K562 (cell line): Measurements from ENCODE around the gene SLC9A3. TPM values are rescaled to one million over a fixed set of nuclear protein-coding genes. Genes with fewer than 3 reads are reported as not detected.

Experiments
- ATAC-seq: fragments of 200-7000 bp; cut with Tn5 transposase; 3 replicates; pipeline ENCODE4 v1.9.1; 2020; ENCODE audit warnings: moderate library complexity
- BruUV-seq: library from RNA; stranded (reverse); fragments of 400-500 nt; replicated peaks from 2 replicates; lab custom pipeline; 2021; lab: Mats Ljungman, UMichigan
- CTCF ChIA-PET: fragments of 300-600 bp; formaldehyde crosslinking; extraction: SDS; loops from one replicate; lab custom pipeline; 2021; ENCODE audit warnings: low intra/inter-chr PET ratio; lab: Yijun Ruan, JAX
- POLR2A ChIA-PET: fragments of 300-600, 350-650 bp; sonication (Branson Sonifier 250); formaldehyde crosslinking; extraction: SDS; loops from one replicate; lab custom pipeline; 2021; ENCODE audit warnings: antibody characterized with exemption, inconsistent platforms; lab: Yijun Ruan, JAX
- DNase-seq, 4 experiments: peaks; one replicate each; pipeline versions ENCODE4 v3.0.0 to v3.0.0-alpha.2; 2011 to 2018; ENCODE audit warnings: low spot score in 3 of 4, mixed read lengths in 3 of 4; ENCODE audit errors: extremely low read depth in 1 of 4
- FAIRE-seq: peaks from 2 replicates; lab custom pipeline; 2011; peaks lifted over from hg19 to GRCh38; lab: Jason Lieb, UNC
- H2AFZ ChIP-seq: 2 replicates; pipeline ENCODE4 v1.6.0; 2011; ENCODE audit warnings: low read depth, low read length, control low read depth, inconsistent platforms
- H3K27ac ChIP-seq: fragments of 200-600 bp; 3 replicates; pipeline ENCODE4 v1.8.0; 2011; ENCODE audit warnings: low read depth, mild to moderate bottlenecking, control low read depth, inconsistent platforms, low read length, moderate library complexity, mixed read lengths; ENCODE audit errors: extremely low read depth
- H3K27me3 ChIP-seq, 2 experiments: fragments of 300-600 bp in 1 of 2; 2 replicates in 1 of 2; 3 replicates in 1 of 2; pipeline versions ENCODE4 v1.6.0 to v1.8.0; 2011; ENCODE audit warnings: inconsistent platforms in 2 of 2, low read length in 2 of 2, mild to moderate bottlenecking in 1 of 2, mixed read lengths in 1 of 2, moderate library complexity in 1 of 2; ENCODE audit not compliant: control insufficient read depth in 2 of 2, insufficient read depth in 2 of 2
- H3K36me3 ChIP-seq: fragments of 300-600 bp; 3 replicates; pipeline ENCODE4 v1.8.0; 2011; ENCODE audit warnings: mild to moderate bottlenecking, low read length, inconsistent platforms; ENCODE audit not compliant: control insufficient read depth, insufficient read depth
- H3K4me1 ChIP-seq, 2 experiments: fragments of 200-600 bp in 1 of 2; replicated peaks in 1 of 2; 2 replicates in 1 of 2; 3 replicates in 1 of 2; pipeline versions ENCODE4 v1.5.1 to v1.8.0; 2011; ENCODE audit warnings: inconsistent platforms in 2 of 2, low read length in 2 of 2, mild to moderate bottlenecking in 1 of 2, mixed read lengths in 1 of 2, moderate library complexity in 1 of 2; ENCODE audit not compliant: control insufficient read depth in 2 of 2, insufficient read depth in 2 of 2
- H3K4me2 ChIP-seq: 2 replicates; pipeline ENCODE4 v1.6.1; 2011; ENCODE audit warnings: low read length, control low read depth, inconsistent platforms, mixed read lengths; ENCODE audit not compliant: insufficient read depth
- H3K4me3 ChIP-seq: fragments of 200-600 bp; sonication (generic), shearing (Covaris generic); 2 replicates; pipeline ENCODE4 v1.5.1; 2016; ENCODE audit warnings: control low read depth, inconsistent platforms
- H3K79me2 ChIP-seq: fragments of 200-600 bp; 3 replicates; pipeline ENCODE4 v1.8.0; 2011; ENCODE audit warnings: low read length, inconsistent platforms; ENCODE audit not compliant: control insufficient read depth, insufficient read depth
- H3K9ac ChIP-seq, 2 experiments: 2 replicates each; pipeline versions ENCODE4 v1.6.0 to v1.6.1; 2011; ENCODE audit warnings: low read depth in 2 of 2, low read length in 2 of 2, control low read depth in 1 of 2, inconsistent platforms in 1 of 2, mild to moderate bottlenecking in 1 of 2, mixed read lengths in 1 of 2; ENCODE audit not compliant: insufficient read depth in 1 of 2
- H3K9me1 ChIP-seq: one replicate; pipeline ENCODE4 v1.6.0; 2011; ENCODE audit warnings: inconsistent platforms, mild to moderate bottlenecking, low read length, moderate library complexity; ENCODE audit not compliant: control insufficient read depth, insufficient read depth
- H3K9me3 ChIP-seq: replicated peaks from 2 replicates; pipeline ENCODE4 v1.5.1; 2011; ENCODE audit warnings: low read depth, low read length, inconsistent platforms; ENCODE audit not compliant: control insufficient read depth, insufficient read depth
- H4K20me1 ChIP-seq: replicated peaks from 2 replicates; pipeline ENCODE4 v1.6.1; 2011; ENCODE audit warnings: low read length, inconsistent platforms, mixed read lengths; ENCODE audit not compliant: control insufficient read depth, insufficient read depth
- EHMT2 ChIP-seq: fragments of 450-650 bp; IDR thresholded peaks from 2 replicates; pipeline ENCODE4 v1.6.1; 2018; ENCODE audit warnings: antibody characterized with exemption
- OTX1 ChIP-seq: fragments of 450-650 bp; formaldehyde crosslinking; IDR thresholded peaks from 2 replicates; pipeline ENCODE4 v1.4.0; 2022; ENCODE audit warnings: mild to moderate bottlenecking
- PTRF ChIP-seq: fragments of 450-650 bp; IDR thresholded peaks from 2 replicates; pipeline ENCODE4 v1.6.1; 2016; ENCODE audit warnings: mild to moderate bottlenecking, missing genetic modification characterization, missing compliant biosample characterization
- SMARCA4 ChIP-seq: fragments of 450-650 bp; IDR thresholded peaks from 2 replicates; pipeline ENCODE4 v1.6.1; 2016
- TEAD2 ChIP-seq: fragments of 450-650 bp; IDR thresholded peaks from 2 replicates; pipeline ENCODE4 v1.6.1; 2016; ENCODE audit warnings: missing genetic modification characterization, control low read depth, missing compliant biosample characterization
- ZBTB33 ChIP-seq: sonication (generic); formaldehyde crosslinking; IDR thresholded peaks from 2 replicates; pipeline ENCODE4 v1.8.1; 2023; ENCODE audit warnings: mild to moderate bottlenecking, missing genetic modification reagents
- ZNF507 ChIP-seq: conservative IDR thresholded peaks from 2 replicates; pipeline ENCODE4 v1.6.1; 2017; ENCODE audit warnings: missing genetic modification characterization, missing compliant biosample characterization
- WGBS: fragments of 100-300 bp; shearing (Covaris generic); methylation state at CpG from one replicate; pipeline ENCODE4 v1.1.6; 2016; ENCODE audit warnings: low coverage, mixed read lengths; ENCODE audit not compliant: insufficient coverage; ENCODE audit errors: missing lambda C conversion rate; 5-methylcytosine and 5-hydroxymethylcytosine counted together
- in situ Hi-C: fragments of 300-500 bp; cut with MboI; formaldehyde crosslinking; loops from 4 replicates; pipeline ENCODE4 v1.15.0; 2018; ENCODE audit warnings: inconsistent platforms, mixed read lengths
- intact Hi-C: fragments of 100-400 bp; cut with micrococcal nuclease; formaldehyde crosslinking; loops from 2 replicates; pipeline ENCODE4 v1.14.2; 2022
- polyA plus RNA-seq, 8 experiments: library from polyadenylated mRNA; depleted of rRNA in 4 of 8; stranded (reverse) in 5 of 8; unstranded in 3 of 8; fragments of >200 nt; fragmentation: Nextera tagmentation in 2 of 8; fragmentation: Illumina TruSeq in 1 of 8; extraction: Ambion mirVana in 2 of 8; extraction: Trizol in 1 of 8; gene quantifications; 2 replicates each; pipeline versions ENCODE4 v1.2.1 to v1.2.3, GENCODE V29; 2011 to 2014; ENCODE audit warnings: inconsistent platforms in 1 of 8, missing spikeins in 1 of 8
- total RNA-seq, 7 experiments: library from RNA; depleted of rRNA in 6 of 7; stranded (reverse); fragments of >200 nt in 6 of 7; fragmentation: Illumina TruSeq in 2 of 7; extraction: Trizol in 2 of 7; gene quantifications; 2 replicates each; pipeline versions ENCODE4 v1.2.1 to v1.2.3, GENCODE V29; 2011 to 2021; ENCODE audit warnings: low replicate concordance in 1 of 7

Gene SLC9A3
- total and polyA plus RNA-seq, 9 of the 15 experiments (the other 6 are each of a cell fraction or from before 2014, with no cell fraction given) = 1.5 to 5.8 (median 3.7) TPM; not detected in 2

DNA sequence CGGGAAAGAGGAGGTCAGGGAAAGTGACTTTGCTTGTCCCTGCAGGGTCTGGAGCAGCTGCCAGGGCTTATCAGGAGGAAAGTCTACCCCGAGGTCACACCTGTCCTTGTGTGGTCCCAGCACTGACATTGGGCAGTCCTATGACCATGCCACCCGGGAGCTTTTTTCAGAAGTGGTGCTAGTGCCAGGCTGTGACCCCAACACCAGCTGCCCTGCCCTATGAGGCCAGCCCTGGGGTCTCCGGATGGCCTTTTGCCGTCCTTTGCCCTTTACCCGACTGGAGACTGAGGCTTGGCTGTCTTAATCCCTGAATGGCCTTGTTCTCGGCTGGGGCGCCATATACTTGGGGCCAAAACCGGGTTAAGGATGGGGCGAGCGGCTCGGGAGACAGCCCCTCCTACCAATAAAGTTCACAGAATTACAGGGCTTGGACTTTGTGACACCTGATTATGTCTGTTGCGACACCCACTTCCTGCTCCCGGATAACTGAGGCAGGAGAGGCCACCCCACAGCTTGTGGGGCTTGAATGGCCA is 22.2 kb upstream of the SLC9A3 start:
- H3K9me3 ChIP-seq = no peaks in the 10 kb centered on the region
- under 1% methylated on average over 14 of the region's 14 CpGs for WGBS
- H3K79me2 ChIP-seq = no peaks in the 10 kb centered on the region
- H3K27me3 ChIP-seq = peaks cover 16 to 44% of the 10 kb centered on the region in 2 experiments; a peak in 4 of 5 replicates
- H3K36me3 ChIP-seq = no peaks in the 10 kb centered on the region
- H3K9me1 ChIP-seq = no peaks in the 10 kb centered on the region
- H3K4me3 ChIP-seq = no peak overlapping the region
- FAIRE-seq (no peak), ATAC-seq (no peak), DNase-seq (no peak)
- H3K4me1 ChIP-seq = peaks cover 0 to 38% of the 10 kb centered on the region in 2 experiments; a peak in 2 of 5 replicates
- no peak overlapping the region for H3K27ac ChIP-seq
- no TSS peak for BruUV-seq
- H4K20me1 ChIP-seq = peaks cover 4% of the 10 kb centered on the region; the same call in 1 of the 2 replicates
- H3K9ac ChIP-seq = no peak overlapping the region
- in situ Hi-C loops (no loop called here), intact Hi-C loops (no loop called here)
- no peak overlapping the region for H2AFZ ChIP-seq
- H3K4me2 ChIP-seq = no peak overlapping the region
- ChIA-PET CTCF (no interaction called here), POLR2A (interaction anchor here (1.2 kb wide), 1 partner anchor 17 kb away, joined by 4 read pairs; no protein-coding TSS in a partner anchor)
- TF ChIP-seq ZBTB33 (CRISPR knock-in tag) (no peak), PTRF (tag) (no peak), SMARCA4 (no peak), OTX1 (CRISPR knock-in tag) (no peak), EHMT2 (no peak), TEAD2 (tag) (no peak), ZNF507 (no peak)
